SKM-1 (cell line): ENCODE measurements around the gene TOB2.

Experiments used
- DNase-seq: peaks from one replicate; lab custom pipeline; 2025; ENCODE audit not compliant: unreplicated experiment; lab: John Stamatoyannopoulos, UW

TOB2 gene

GRCh38 chr22:41446639-41447434, at the start of gene TOB2:
TSS of gene TOB2 (minus strand) at chr22:41446801. CDS start at chr22:41437345, 9,456 bp downstream.
- DNase-seq = peak; percentile 86

- no peak for DNase-seq
Measured at GRCh38 chr22:41491374-41492100, 44.9 kb upstream of the TOB2 start.

GRCh38 chr22:41488596-41489385, 42.2 kb upstream of the TOB2 start:
- no peak for DNase-seq

GRCh38 chr22:41488076-41488475, 41.5 kb upstream of the TOB2 start:
- DNase-seq = no peak

- DNase-seq = no peak
Measured at GRCh38 chr22:41487037-41487935, 40.7 kb upstream of the TOB2 start.

- no peak for DNase-seq
Measured at GRCh38 chr22:41485033-41485432, 38.4 kb upstream of the TOB2 start.

- DNase-seq = no peak
Measured at GRCh38 chr22:41482319-41482935, 35.8 kb upstream of the TOB2 start.

GRCh38 chr22:41481925-41482318, 35.3 kb upstream of the TOB2 start:
- DNase-seq = no peak

GRCh38 chr22:41481131-41481830, 34.7 kb upstream of the TOB2 start:
- no peak for DNase-seq

- DNase-seq = no peak
Measured at GRCh38 chr22:41480397-41480735, 33.8 kb upstream of the TOB2 start.

- DNase-seq = no peak
Measured at GRCh38 chr22:41479671-41480396, 33.2 kb upstream of the TOB2 start.

- no peak for DNase-seq
Measured at GRCh38 chr22:41478891-41479521, 32.4 kb upstream of the TOB2 start.

GRCh38 chr22:41478473-41478872, 31.9 kb upstream of the TOB2 start:
- no peak for DNase-seq

GRCh38 chr22:41474872-41475451, 28.4 kb upstream of the TOB2 start:
- no peak for DNase-seq

GRCh38 chr22:41471568-41471967, 25.0 kb upstream of the TOB2 start:
- DNase-seq = no peak

GRCh38 chr22:41470886-41471285, 24.3 kb upstream of the TOB2 start:
- DNase-seq = no peak

- DNase-seq = no peak
Measured at GRCh38 chr22:41469218-41469851, 22.7 kb upstream of the TOB2 start.
